Measurements from ENCODE around the gene POLA2. TPM values are rescaled to one million over a fixed set of nuclear protein-coding genes. Genes with fewer than 3 reads are reported as not detected.

POLA2 gene
- polyA plus RNA-seq, 3 donors, result 4.0 to 8.3 (median 5.2) TPM

GRCh38 chr11:65225279-65226102 lies 36.3 kb upstream of the POLA2 start:
- Histone ChIP-seq H3K9ac (ENCODE audit: insufficient read depth, low read length, poor library complexity, severe bottlenecking) (peak overlapping the region; percentile 56), H3K4me1 (ENCODE audit: control insufficient read depth in 1 of 2, insufficient read depth in 2 of 2, low read length in 2 of 2) (peaks cover 42 to 47% of the 10 kb centered on the region in 2 donors), H2AFZ (ENCODE audit: insufficient read depth, low read depth, low read length, poor library complexity, severe bottlenecking) (peak overlapping the region; percentile 88), H3K79me2 (ENCODE audit: insufficient read depth, low read length) (no peaks in the 10 kb centered on the region), H3K36me3 (replicated peaks in 1 of 2; ENCODE audit: control insufficient read depth in 1 of 2, insufficient read depth in 2 of 2, low read length in 2 of 2) (no peaks in the 10 kb centered on the region), H3K9me3 (replicated peaks in 1 of 2; ENCODE audit: control insufficient read depth in 1 of 2, insufficient read depth in 1 of 2, low read length in 2 of 2) (no peaks in the 10 kb centered on the region), H3K27me3 (ENCODE audit: control insufficient read depth in 2 of 2, insufficient read depth in 2 of 2, low read length in 2 of 2) (no peaks in the 10 kb centered on the region), H3K4me3 (replicated peaks in 1 of 3; ENCODE audit: low read depth in 2 of 3, low read length in 3 of 3) (peak overlapping the region; percentile 77 to 84 (median 82)), H3K27ac (ENCODE audit: low read depth in 1 of 2, low read length in 2 of 2) (peak overlapping the region; percentile 2 to 12), H4K20me1 (ENCODE audit: insufficient read depth, low read length) (no peaks in the 10 kb centered on the region), H3K4me2 (replicated peaks; ENCODE audit: extremely low read depth, low read length, poor library complexity, severe bottlenecking) (peak overlapping the region; percentile 94)
- peak overlapping the region; percentile 96 to 98 for H3K4me3 Mint-ChIP-seq
- peak; percentile 29 for TF ChIP-seq CTCF (IDR thresholded peaks at IDR 0.05)
- H3K9me3 Mint-ChIP-seq, result peaks cover 0 to 4% (median 0%) of the 10 kb centered on the region in 7 donors
- no peaks in the 10 kb centered on the region for H3K36me3 Mint-ChIP-seq
- intact Hi-C loops (cut with micrococcal nuclease), result no loop called here
- peaks cover 39% of the 10 kb centered on the region for H3K4me1 Mint-ChIP-seq
- H3K27ac Mint-ChIP-seq, result peak overlapping the region in 4 of 7 donors; percentile 20 to 66 (median 32)
- 1% methylated on average over 29 of the region's 42 CpGs for WGBS (ENCODE audit: insufficient coverage)
- H3K27me3 Mint-ChIP-seq (ENCODE audit: low read depth in 3 of 3), result peaks cover 4 to 6% (median 4%) of the 10 kb centered on the region in 3 donors
- DNase-seq, result peak; percentile 17 to 38 (median 21)

- Mint-ChIP-seq H3K9me3 (peaks cover 0 to 4% (median 0%) of the 10 kb centered on the region in 7 donors), H3K4me3 (peak overlapping the region; percentile 96 to 98), H3K27ac (peak overlapping the region in 1 of 7 donors; percentile 24), H3K36me3 (no peaks in the 10 kb centered on the region), H3K27me3 (ENCODE audit: low read depth in 3 of 3) (peaks cover 4 to 6% (median 4%) of the 10 kb centered on the region in 3 donors), H3K4me1 (peaks cover 39% of the 10 kb centered on the region)
- H3K27ac ChIP-seq (ENCODE audit: low read depth in 1 of 2, low read length in 2 of 2), result peak overlapping the region in 1 of 2 donors; percentile 2
- no peaks in the 10 kb centered on the region for H3K36me3 ChIP-seq (replicated peaks in 1 of 2; ENCODE audit: control insufficient read depth in 1 of 2, insufficient read depth in 2 of 2, low read length in 2 of 2)
- no peaks in the 10 kb centered on the region for H3K27me3 ChIP-seq (ENCODE audit: control insufficient read depth in 2 of 2, insufficient read depth in 2 of 2, low read length in 2 of 2)
- peak overlapping the region; percentile 56 for H3K9ac ChIP-seq (ENCODE audit: insufficient read depth, low read length, poor library complexity, severe bottlenecking)
- H4K20me1 ChIP-seq (ENCODE audit: insufficient read depth, low read length), result no peaks in the 10 kb centered on the region
- H2AFZ ChIP-seq (ENCODE audit: insufficient read depth, low read depth, low read length, poor library complexity, severe bottlenecking), result peak overlapping the region; percentile 88
- no peaks in the 10 kb centered on the region for H3K79me2 ChIP-seq (ENCODE audit: insufficient read depth, low read length)
- WGBS (ENCODE audit: insufficient coverage), result 18% methylated on average over 4 of the region's 7 CpGs
- H3K4me1 ChIP-seq (ENCODE audit: control insufficient read depth in 1 of 2, insufficient read depth in 2 of 2, low read length in 2 of 2), result peaks cover 42 to 45% of the 10 kb centered on the region in 2 donors
- intact Hi-C loops (cut with micrococcal nuclease), result no loop called here
- DNase-seq, result peak in 1 of 3 donors; percentile 22
- no peak for TF ChIP-seq CTCF (IDR thresholded peaks at IDR 0.05)
- H3K4me2 ChIP-seq (replicated peaks; ENCODE audit: extremely low read depth, low read length, poor library complexity, severe bottlenecking), result peak overlapping the region; percentile 94
- H3K9me3 ChIP-seq (replicated peaks in 1 of 2; ENCODE audit: control insufficient read depth in 1 of 2, insufficient read depth in 1 of 2, low read length in 2 of 2), result no peaks in the 10 kb centered on the region
- H3K4me3 ChIP-seq (replicated peaks in 1 of 3; ENCODE audit: low read depth in 2 of 3, low read length in 3 of 3), result peak overlapping the region; percentile 77 to 84 (median 82)
Observed at GRCh38 chr11:65226103-65226442, 35.7 kb upstream of the POLA2 start.
